Activated naive CD4-positive, alpha-beta T cell treated with anti-CD3 and anti-CD28 coated beads, Interleukin-2, amount 50 U/mL, for 72 hours (primary cell): ENCODE measurements around the gene GFOD1. TPM values are rescaled to one million over a fixed set of nuclear protein-coding genes. Genes with fewer than 3 reads are reported as not detected.
"Not testable (repeated sequence)": the region's sequence is repeated elsewhere in the genome, so short reads cannot be mapped to it uniquely, and the experiment has no call there.

Experiments
- ATAC-seq, 2 donors: fragments of 150-1000 bp; cut with Tn5 transposase; 2 replicates each; pipeline ENCODE4 v1.10.0; 2021; ENCODE audit warnings: mild to moderate bottlenecking in 2 of 2, moderate library complexity in 2 of 2
- DNase-seq, 2 donors: peaks; one replicate each; pipeline ENCODE4 v3.0.0; 2021 to 2022; ENCODE audit warnings: low spot score in 2 of 2
- H3K27ac Mint-ChIP-seq, 2 donors: one replicate each; pipeline ENCODE4 v1.8.0; 2022; ENCODE audit warnings: mild to moderate bottlenecking in 2 of 2, mixed read lengths in 2 of 2
- H3K36me3 Mint-ChIP-seq, 2 donors: one replicate each; pipeline ENCODE4 v1.8.0; 2022; ENCODE audit warnings: mixed read lengths in 2 of 2
- H3K9me3 Mint-ChIP-seq, 2 donors: one replicate each; pipeline ENCODE4 v1.8.0; 2022; ENCODE audit warnings: mixed read lengths in 2 of 2
- total RNA-seq, 2 donors: library from RNA; stranded (reverse); gene quantifications; one replicate each; pipeline ENCODE4 v1.2.3, GENCODE V29; 2022

GFOD1 gene
- total RNA-seq, 2 donors from 2014 or later, result 6.3 to 11.8 TPM

- ATAC-seq (no peak), DNase-seq (peak in 1 of 2 donors; percentile 47)
- Mint-ChIP-seq H3K27ac (peak overlapping the region in 1 of 2 donors; percentile 62), H3K9me3 (no peaks in the 10 kb centered on the region), H3K36me3 (peaks cover 5 to 11% of the 10 kb centered on the region in 2 donors)
Measured at GRCh38 chr6:13461805-13462204, 25.6 kb downstream of the GFOD1 start.

DNA sequence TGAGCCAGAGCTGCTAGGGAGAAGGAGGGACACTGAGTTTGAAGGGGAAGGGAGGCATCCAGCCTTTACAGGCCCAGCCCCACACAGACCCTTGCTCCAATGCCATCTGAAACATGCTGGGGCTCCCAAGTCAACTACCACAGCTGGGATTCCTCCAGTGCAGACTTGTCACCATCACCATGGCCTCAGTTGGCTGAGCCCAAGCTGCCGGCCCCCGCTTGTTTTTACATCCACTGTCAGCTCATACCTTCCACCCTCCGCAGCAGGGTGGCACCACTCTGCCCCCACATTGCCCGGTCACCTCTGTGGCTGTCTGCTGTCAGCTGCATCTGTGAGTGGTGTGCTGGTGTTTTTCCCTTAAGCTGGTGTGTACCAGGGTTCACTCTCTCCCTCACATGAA is 26.1 kb downstream of the GFOD1 start:
- Mint-ChIP-seq H3K9me3 (no peaks in the 10 kb centered on the region), H3K27ac (peak overlapping the region in 1 of 2 donors; percentile 62), H3K36me3 (peaks cover 5 to 11% of the 10 kb centered on the region in 2 donors)
- ATAC-seq (no peak), DNase-seq (peak in 1 of 2 donors; percentile 13)

GRCh38 chr6:13460289-13460688 is 27.1 kb downstream of the GFOD1 start:
- ATAC-seq, H3K9me3 Mint-ChIP-seq, DNase-seq, H3K27ac Mint-ChIP-seq: not testable (repeated sequence)
- peaks cover 5 to 11% of the 10 kb centered on the region in 2 donors for H3K36me3 Mint-ChIP-seq

- H3K36me3 Mint-ChIP-seq, result peaks cover 5 to 8% of the 10 kb centered on the region in 2 donors
- H3K27ac Mint-ChIP-seq, result no peak overlapping the region
- no peaks in the 10 kb centered on the region for H3K9me3 Mint-ChIP-seq
- DNase-seq (peak in 1 of 2 donors; percentile 39), ATAC-seq (peak in 1 of 2 donors; percentile 15)
Measured at GRCh38 chr6:13457577-13457976, 29.8 kb downstream of the GFOD1 start.

- H3K36me3 Mint-ChIP-seq, result peaks cover 0 to under 1% of the 10 kb centered on the region in 2 donors
- peak overlapping the region; percentile 96 for H3K27ac Mint-ChIP-seq
- ATAC-seq, result no peak
- no peaks in the 10 kb centered on the region for H3K9me3 Mint-ChIP-seq
- DNase-seq, result peak in 1 of 2 donors; percentile 53
Measured at GRCh38 chr6:13455552-13455966, 31.8 kb downstream of the GFOD1 start.

GRCh38 chr6:13454286-13455221 is 32.8 kb downstream of the GFOD1 start:
- peaks cover 0 to 11% of the 10 kb centered on the region in 2 donors for H3K36me3 Mint-ChIP-seq
- DNase-seq, result peak; percentile 64 to 88
- ATAC-seq, result peak; percentile 79 to 81
- peak overlapping the region; percentile 96 for H3K27ac Mint-ChIP-seq
- H3K9me3 Mint-ChIP-seq, result no peaks in the 10 kb centered on the region

GRCh38 chr6:13453771-13454251 is 33.6 kb downstream of the GFOD1 start:
- ATAC-seq (peak; percentile 73 to 76), DNase-seq (peak; percentile 56 to 73)
- Mint-ChIP-seq H3K36me3 (peaks cover 0 to 17% of the 10 kb centered on the region in 2 donors), H3K9me3 (no peaks in the 10 kb centered on the region), H3K27ac (peak overlapping the region; percentile 96)

GRCh38 chr6:13453153-13453552 is 34.2 kb downstream of the GFOD1 start:
- DNase-seq, result no peak
- no peak for ATAC-seq
- Mint-ChIP-seq H3K9me3 (no peaks in the 10 kb centered on the region), H3K27ac (peak overlapping the region in 1 of 2 donors; percentile 96), H3K36me3 (peaks cover 0 to 17% of the 10 kb centered on the region in 2 donors)

GRCh38 chr6:13452346-13453117 is 34.9 kb downstream of the GFOD1 start:
- Mint-ChIP-seq H3K36me3 (peaks cover 0 to 17% of the 10 kb centered on the region in 2 donors), H3K27ac (peak overlapping the region in 1 of 2 donors; percentile 96), H3K9me3 (no peaks in the 10 kb centered on the region)
- peak in 1 of 2 donors; percentile 11 for DNase-seq
- no peak for ATAC-seq

DNA sequence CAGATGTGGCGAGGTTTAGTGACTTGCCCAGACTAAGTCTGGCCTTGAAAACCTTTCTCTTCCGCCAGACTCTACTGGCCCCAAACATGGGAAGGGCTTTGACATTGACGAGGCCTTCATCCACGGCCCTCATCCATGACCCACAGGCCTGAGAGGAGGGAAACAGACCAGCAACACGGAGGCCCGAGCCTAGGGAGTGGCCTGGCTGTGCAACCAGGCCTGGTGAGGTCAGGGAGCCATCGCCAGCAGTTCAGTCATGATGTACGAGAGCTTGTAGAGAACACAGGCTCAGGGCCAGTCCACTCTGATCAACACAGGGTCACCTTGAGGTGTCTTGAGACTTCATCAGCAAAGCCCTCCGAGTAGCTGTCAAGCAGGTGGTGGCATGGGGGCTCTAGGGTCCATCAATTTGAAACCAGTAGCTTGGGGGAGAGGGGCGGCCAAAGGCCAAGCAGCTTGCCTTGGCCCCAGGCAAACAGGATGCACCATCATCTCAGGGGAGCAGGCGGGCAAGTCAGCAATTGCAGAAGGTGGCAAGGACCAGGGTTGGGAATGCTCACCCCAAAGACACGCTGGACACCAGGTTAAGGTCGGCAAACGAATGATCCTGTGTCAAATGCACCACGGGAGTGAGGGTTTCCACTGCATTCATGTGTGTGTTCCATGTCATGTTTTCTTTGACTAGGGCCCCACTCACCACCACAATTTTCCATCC is 36.1 kb downstream of the GFOD1 start:
- DNase-seq, result peak in 1 of 2 donors; percentile 51
- H3K36me3 Mint-ChIP-seq, result peaks cover 0 to 17% of the 10 kb centered on the region in 2 donors
- no peaks in the 10 kb centered on the region for H3K9me3 Mint-ChIP-seq
- ATAC-seq, result no peak
- H3K27ac Mint-ChIP-seq, result peak overlapping the region in 1 of 2 donors; percentile 22

DNA sequence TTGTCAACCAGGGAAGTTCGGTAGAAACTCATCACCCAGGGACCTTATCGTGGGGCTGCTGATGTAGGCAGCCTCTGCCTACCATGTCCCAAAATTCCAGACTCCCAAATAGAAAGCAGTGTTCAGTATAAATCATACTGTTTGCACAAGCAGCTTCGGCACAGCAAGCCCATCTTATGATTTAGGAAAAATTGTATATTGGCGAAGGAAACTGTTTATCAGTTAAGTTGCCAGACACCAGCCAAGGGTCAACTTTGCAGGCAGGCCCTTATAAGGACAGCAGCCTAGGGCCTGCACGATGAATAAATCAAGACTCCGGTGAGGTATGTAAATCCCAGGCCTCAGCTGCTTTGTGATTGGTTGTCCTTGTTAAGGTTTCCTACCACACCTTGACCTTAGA is 36.8 kb downstream of the GFOD1 start:
- ATAC-seq, result no peak
- H3K27ac Mint-ChIP-seq, result no peak overlapping the region
- DNase-seq, result no peak

GRCh38 chr6:13447949-13448724 is 39.3 kb downstream of the GFOD1 start:
- peak overlapping the region in 1 of 2 donors; percentile 65 for H3K27ac Mint-ChIP-seq

More for the DNA sequence above, 36.8 kb downstream of the GFOD1 start:
- no peaks in the 10 kb centered on the region for H3K9me3 Mint-ChIP-seq
- H3K36me3 Mint-ChIP-seq, result peaks cover 0 to 17% of the 10 kb centered on the region in 2 donors

DNA sequence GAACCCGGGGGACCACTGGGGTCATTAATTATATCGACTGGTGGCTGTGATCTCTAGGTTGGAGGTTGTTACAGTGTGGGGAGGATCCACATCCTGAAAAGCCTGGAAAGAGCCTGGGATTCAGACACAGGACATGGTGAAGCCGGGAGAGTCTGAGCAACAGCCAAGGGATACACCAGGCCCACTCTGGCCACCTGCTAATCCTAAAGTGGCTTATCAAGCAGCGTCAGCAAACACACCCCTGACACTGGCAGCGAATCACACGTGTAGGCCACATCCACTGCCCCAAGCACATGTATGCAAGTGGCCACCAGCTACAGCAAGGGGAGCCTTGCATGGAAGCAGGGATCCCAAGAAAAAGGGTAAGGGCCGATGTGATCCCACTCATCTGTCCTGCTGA is 41.0 kb downstream of the GFOD1 start:
- H3K9me3 Mint-ChIP-seq, result no peaks in the 10 kb centered on the region
- ATAC-seq (no peak), DNase-seq (no peak)
- peaks cover 0 to 25% of the 10 kb centered on the region in 2 donors for H3K36me3 Mint-ChIP-seq
- no peak overlapping the region for H3K27ac Mint-ChIP-seq

More at GRCh38 chr6:13447949-13448724, 39.3 kb downstream of the GFOD1 start:
- no peaks in the 10 kb centered on the region for H3K9me3 Mint-ChIP-seq
- H3K36me3 Mint-ChIP-seq, result peaks cover 0 to 18% of the 10 kb centered on the region in 2 donors
- no peak for ATAC-seq
- DNase-seq, result peak in 1 of 2 donors; percentile 9

- ATAC-seq (no peak), DNase-seq (no peak)
- H3K36me3 Mint-ChIP-seq, result peaks cover 0 to 25% of the 10 kb centered on the region in 2 donors
- no peaks in the 10 kb centered on the region for H3K9me3 Mint-ChIP-seq
- H3K27ac Mint-ChIP-seq, result no peak overlapping the region
Measured at GRCh38 chr6:13445744-13446115, 41.7 kb downstream of the GFOD1 start.

DNA sequence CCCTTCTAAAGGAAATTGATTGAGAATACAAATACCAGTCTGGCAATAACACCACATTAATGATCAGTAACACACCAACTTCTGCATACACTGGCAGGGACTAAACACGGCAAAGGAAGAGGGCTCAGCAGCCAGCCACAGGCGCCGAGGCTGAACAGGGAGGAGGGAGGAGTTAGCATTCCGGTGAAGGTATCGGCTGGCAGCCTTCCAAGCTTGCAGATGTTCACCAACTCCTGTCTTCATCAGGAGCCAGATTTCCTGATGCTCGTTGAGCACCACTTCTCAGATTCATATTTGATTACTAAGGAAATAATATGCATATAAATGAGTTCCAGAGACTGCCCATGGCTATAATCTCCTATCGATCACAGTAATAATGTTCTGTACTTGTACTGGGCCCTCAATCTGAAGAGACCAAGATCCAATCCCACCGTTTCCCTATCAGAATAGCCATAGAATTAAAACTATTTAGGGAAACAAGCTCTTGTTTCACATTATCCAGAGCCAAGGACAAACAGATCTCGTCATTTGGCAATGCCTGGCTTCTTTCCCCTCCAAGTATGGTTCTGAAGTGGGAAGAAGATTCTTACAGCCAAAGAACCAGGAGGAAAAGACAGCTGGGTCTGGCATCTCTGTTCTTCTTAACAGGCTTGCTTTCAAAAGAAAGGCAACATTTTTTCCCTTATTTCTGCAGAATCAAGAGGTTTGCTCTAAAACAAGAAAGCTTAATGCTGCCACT is 42.2 kb downstream of the GFOD1 start:
- ATAC-seq (no peak), DNase-seq (no peak)
- Mint-ChIP-seq H3K36me3 (peaks cover 0 to 20% of the 10 kb centered on the region in 2 donors), H3K9me3 (no peaks in the 10 kb centered on the region), H3K27ac (no peak overlapping the region)
